Cortex of kidney (tissue), 1 donor: ENCODE data around the gene LXN.
A peak's percentile ranks its signal among the peaks of the same experiment; 100 is the strongest.

Experiments used
- DNase-seq: peaks from one replicate; lab custom pipeline; 2025; lab: John Stamatoyannopoulos, UW

The LXN gene

GRCh38 chr3:158668506-158668905 lies 3.9 kb downstream of the LXN start:
- DNase-seq: no peak

- no peak for DNase-seq
Measured at GRCh38 chr3:158666416-158666815, 6.0 kb downstream of the LXN start.

- no peak for DNase-seq
Measured at GRCh38 chr3:158663832-158664231, 8.6 kb downstream of the LXN start.

GRCh38 chr3:158663246-158663645 lies 9.2 kb downstream of the LXN start:
- DNase-seq: no peak

- DNase-seq: no peak
Measured at GRCh38 chr3:158660711-158661110, 11.7 kb downstream of the LXN start.

- DNase-seq: no peak
Measured at GRCh38 chr3:158659454-158660237, 12.8 kb downstream of the LXN start.

GRCh38 chr3:158658889-158659288 lies 13.6 kb downstream of the LXN start:
- DNase-seq: no peak

GRCh38 chr3:158652463-158652862 lies 20.0 kb downstream of the LXN start:
- DNase-seq: no peak

GRCh38 chr3:158651192-158651591 lies 21.3 kb downstream of the LXN start:
- no peak for DNase-seq

GRCh38 chr3:158649791-158650190 lies 22.7 kb downstream of the LXN start:
- no peak for DNase-seq

- DNase-seq: peak; percentile 58
Measured at GRCh38 chr3:158644345-158644908, 28.0 kb downstream of the LXN start, which contains the start of gene GFM1. Gene GFM1 (plus strand): TSS chr3:158644527. CDS start chr3:158644635, 108 bp downstream.

- DNase-seq: no peak
Measured at GRCh38 chr3:158642474-158643210, 29.8 kb downstream of the LXN start.

- no peak for DNase-seq
Measured at GRCh38 chr3:158642005-158642404, 30.4 kb downstream of the LXN start.

GRCh38 chr3:158640646-158641045 lies 31.8 kb downstream of the LXN start:
- DNase-seq: no peak

- DNase-seq: no peak
Measured at GRCh38 chr3:158631981-158632380, 40.5 kb downstream of the LXN start.

GRCh38 chr3:158625881-158626280 lies 46.6 kb downstream of the LXN start:
- no peak for DNase-seq

GRCh38 chr3:158617982-158618875 lies 54.2 kb downstream of the LXN start:
- DNase-seq: no peak
